Measurements from ENCODE around the gene PSME1. TPM values are rescaled to one million over a fixed set of nuclear protein-coding genes. Genes with fewer than 3 reads are reported as not detected.

PSME1 gene
- total and polyA plus RNA-seq, 2 of the 13 experiments (the other 11 are each of a cell fraction or from before 2014, with no cell fraction given), result 159 to 608 TPM

GRCh38 chr14:24121210-24121609 lies 14.8 kb upstream of the PSME1 start:
- Histone ChIP-seq H3K9ac (ENCODE audit: insufficient read depth, low read depth, low read length) (no peak overlapping the region), H3K4me2 (ENCODE audit: low read depth, low read length) (no peak overlapping the region), H3K9me3 (ENCODE audit: low read length) (no peaks in the 10 kb centered on the region), H3K79me2 (ENCODE audit: insufficient read depth, low read length) (peaks cover 22% of the 10 kb centered on the region), H2AFZ (ENCODE audit: low read length) (no peak overlapping the region), H4K20me1 (ENCODE audit: insufficient read depth, low read length) (no peaks in the 10 kb centered on the region), H3K27me3 (ENCODE audit: control insufficient read depth in 1 of 2, insufficient read depth in 2 of 2, low read length in 2 of 2) (no peaks in the 10 kb centered on the region), H3K4me3 (replicated peaks in 1 of 3; ENCODE audit: insufficient read depth in 1 of 3, low read depth in 2 of 3, low read length in 3 of 3) (no peak overlapping the region), H3K27ac (ENCODE audit: extremely low read length, insufficient read depth, low read length) (no peak overlapping the region), H3K36me3 (replicated peaks in 1 of 2; ENCODE audit: control insufficient read depth in 1 of 2, insufficient read depth in 2 of 2, low read length in 2 of 2) (peaks cover 66 to 74% of the 10 kb centered on the region in 2 experiments), H3K4me1 (ENCODE audit: insufficient read depth, low read length) (peaks cover 17% of the 10 kb centered on the region)
- ATAC-seq (no peak), DNase-seq (ENCODE audit: low spot score) (no peak), FAIRE-seq (no peak)
- CTCF ChIA-PET (ENCODE audit: low intra/inter-chr PET ratio, low total read pairs), result no interaction called here
- in situ Hi-C loops (cut with HindIII; ENCODE audit: extremely low pct_ligation_motif_present, low pct_unique_long_range_greater_than_20kb) (loop anchor here (25.0 kb wide), 1 partner anchor 1534 kb away; the partner anchor contains the start of genes ABHD4 and DAD1), intact Hi-C loops (cut with micrococcal nuclease; ENCODE audit: unreplicated experiment) (no loop called here)
- no TSS peak for BruUV-seq (replicated peaks)
- POLR2A ChIA-PET, result interaction anchor here (10.3 to 15.5 kb wide), 2 partner anchors 12 to 26 kb away, joined by 279 to 977 read pairs; partner anchors contain the start of genes EMC9, FITM1, PSME1 and PSME2
- WGBS (ENCODE audit: low lambda C conversion rate), result 96% methylated on average over 8 of the region's 8 CpGs
- no peak for TF ChIP-seq ARID4A (CRISPR knock-in tag; IDR thresholded peaks at IDR 0.05; ENCODE audit: borderline replicate concordance)
- TF ChIP-seq ZFP62 (CRISPR knock-in tag; IDR thresholded peaks at IDR 0.05), result no peak
- no peak for TF ChIP-seq ZNF788 (CRISPR knock-in tag; IDR thresholded peaks at IDR 0.05; ENCODE audit: borderline replicate concordance)
- no peak for TF ChIP-seq SCMH1 (CRISPR knock-in tag; IDR thresholded peaks at IDR 0.05; ENCODE audit: borderline replicate concordance)
- TF ChIP-seq NR3C1 (CRISPR knock-in tag; IDR thresholded peaks at IDR 0.05), result peak; percentile 38; the same call in 1 of the 2 replicates
- no peak for TF ChIP-seq POGZ (CRISPR knock-in tag; IDR thresholded peaks at IDR 0.05)
- no peak for TF ChIP-seq ZFX (CRISPR knock-in tag; IDR thresholded peaks at IDR 0.05; ENCODE audit: low read depth)
- TF ChIP-seq IKZF4 (CRISPR knock-in tag; IDR thresholded peaks at IDR 0.05; ENCODE audit: borderline replicate concordance, low read depth, not compliant biosample characterization), result no peak
- no peak for TF ChIP-seq U2AF2 (IDR thresholded peaks at IDR 0.05; ENCODE audit: low read depth, low read length)
- TF ChIP-seq WIZ (CRISPR knock-in tag; IDR thresholded peaks at IDR 0.05), result 0 out of 2 replicates have a peak, but pooled peaks have one; percentile 61
- no peak for TF ChIP-seq CREM (IDR thresholded peaks at IDR 0.05)
- TF ChIP-seq CREM (CRISPR knock-in tag; IDR thresholded peaks at IDR 0.05), result peak; percentile 47; the same call in 1 of the 2 replicates
- TF ChIP-seq KDM5A (IDR thresholded peaks at IDR 0.05; ENCODE audit: borderline replicate concordance, low read length), result no peak
- TF ChIP-seq NFKB2 (CRISPR knock-in tag; IDR thresholded peaks at IDR 0.05; ENCODE audit: borderline replicate concordance), result no peak
- TF ChIP-seq GPN1 (CRISPR knock-in tag; IDR thresholded peaks at IDR 0.05; ENCODE audit: borderline replicate concordance), result no peak
- TF ChIP-seq ZNF782 (CRISPR knock-in tag; IDR thresholded peaks at IDR 0.05; ENCODE audit: borderline replicate concordance), result no peak
- TF ChIP-seq HOXA3 (CRISPR knock-in tag; IDR thresholded peaks at IDR 0.05), result 0 out of 2 replicates have a peak, but pooled peaks have one; percentile 13
- TF ChIP-seq PBX2 (CRISPR knock-in tag; IDR thresholded peaks at IDR 0.05), result no peak
- no peak for TF ChIP-seq PHF20 (CRISPR knock-in tag; IDR thresholded peaks at IDR 0.05)
- 0 out of 2 replicates have a peak, but pooled peaks have one; percentile 25 for TF ChIP-seq RBFOX2 (IDR thresholded peaks at IDR 0.05; ENCODE audit: low read depth, low read length)

Data from HepG2 (cell line).